HCT116 (cell line): ENCODE data around the gene MEIS2. TPM values are rescaled to one million over a fixed set of nuclear protein-coding genes. Genes with fewer than 3 reads are reported as not detected.

Experiments used
- ATAC-seq: fragments of 200-7000 bp; cut with Tn5 transposase; 2 replicates; pipeline ENCODE4 v1.9.1; 2020; ENCODE audit warnings: mild to moderate bottlenecking, moderate library complexity
- BruUV-seq: library from RNA; stranded (reverse); fragments of 400-500 nt; replicated peaks from 2 replicates; lab custom pipeline; 2021; lab: Mats Ljungman, UMichigan
- CTCF ChIA-PET: fragments of 300-600 bp; sonication (Branson Sonifier 250); formaldehyde crosslinking; loops from one replicate; lab custom pipeline; 2021; ENCODE audit warnings: antibody characterized with exemption; lab: Charles Lee
- POLR2A ChIA-PET: fragments of 300-600, 350-600 bp; sonication (Branson Sonifier 250); formaldehyde crosslinking; loops from one replicate; lab custom pipeline; 2021; ENCODE audit warnings: antibody characterized with exemption; lab: Charles Lee
- RAD21 ChIA-PET, 2 experiments: fragments of 300-600 bp; sonication (Branson Sonifier 250); formaldehyde crosslinking; loops; one replicate each; lab custom pipeline; 2023; ENCODE audit warnings: low total read pairs in 2 of 2; ENCODE audit not compliant: uncharacterized antibody in 2 of 2, unreplicated experiment in 2 of 2, low non-redundant PET in 1 of 2; lab: Charles Lee
- DNase-seq: peaks from one replicate; pipeline ENCODE4 v3.0.0-alpha.2; 2010; ENCODE audit warnings: low read depth, low spot score
- H2AFZ ChIP-seq: fragments of 200-600 bp; shearing (Covaris generic), sonication (generic); 2 replicates; pipeline ENCODE4 v1.6.1; 2017; ENCODE audit warnings: low read depth, mixed run types, mixed read lengths, antibody characterized with exemption, low read length; ENCODE audit not compliant: poor library complexity, severe bottlenecking
- H3K27ac ChIP-seq: 2 replicates; pipeline ENCODE4 v1.5.1; 2012; ENCODE audit warnings: low read depth, low read length
- H3K27me3 ChIP-seq: fragments of 200-600 bp; sonication (generic); 2 replicates; pipeline ENCODE4 v1.6.1; 2016; ENCODE audit warnings: mixed run types, low read length, mixed read lengths; ENCODE audit not compliant: insufficient read depth
- H3K36me3 ChIP-seq, 2 experiments: fragments of 200-500 bp in 1 of 2; fragments of 200-600 bp in 1 of 2; sonication (Bioruptor generic) in 1 of 2; sonication (generic) in 1 of 2; 2 replicates each; pipeline versions ENCODE4 v1.5.1 to v1.6.1; 2014 to 2016; ENCODE audit warnings: low read length in 2 of 2, inconsistent platforms in 1 of 2, mixed read lengths in 1 of 2, mixed run types in 1 of 2; ENCODE audit not compliant: insufficient read depth in 2 of 2, control insufficient read depth in 1 of 2
- H3K4me1 ChIP-seq, 2 experiments: fragments of 200-600 bp in 1 of 2; sonication (generic) in 1 of 2; 2 replicates each; pipeline versions ENCODE4 v1.5.1 to v1.6.1; 2012 to 2017; ENCODE audit warnings: low read length in 2 of 2, inconsistent platforms in 1 of 2, mild to moderate bottlenecking in 1 of 2, mixed read lengths in 1 of 2, mixed run types in 1 of 2, moderate library complexity in 1 of 2; ENCODE audit not compliant: insufficient read depth in 2 of 2, control insufficient read depth in 1 of 2
- H3K4me2 ChIP-seq: fragments of 200-600 bp; sonication (generic); 2 replicates; pipeline ENCODE4 v1.6.1; 2017; ENCODE audit warnings: mixed run types, low read length, mixed read lengths
- H3K4me3 ChIP-seq, 2 experiments: fragments of 200-600 bp in 1 of 2; sonication (generic) in 1 of 2; replicated peaks in 1 of 2; 2 replicates each; pipeline ENCODE4 v1.5.1; 2011 to 2016; ENCODE audit warnings: low read length in 2 of 2, control low read depth in 1 of 2, low read depth in 1 of 2, mild to moderate bottlenecking in 1 of 2, mixed read lengths in 1 of 2, mixed run types in 1 of 2
- H3K79me2 ChIP-seq: fragments of 200-600 bp; sonication (generic); 2 replicates; pipeline ENCODE4 v1.6.1; 2017; ENCODE audit warnings: mild to moderate bottlenecking, mixed run types, low read length, moderate library complexity, mixed read lengths; ENCODE audit not compliant: insufficient read depth
- H3K9ac ChIP-seq: fragments of 200-600 bp; sonication (generic); 2 replicates; pipeline ENCODE4 v1.6.1; 2016; ENCODE audit warnings: low read length, mixed read lengths
- H3K9me2 ChIP-seq: fragments of 200-600 bp; sonication (generic), shearing (Covaris generic); 2 replicates; pipeline ENCODE4 v1.6.1; 2017; ENCODE audit warnings: mixed run types, mild to moderate bottlenecking, moderate library complexity; ENCODE audit not compliant: insufficient read depth
- H3K9me3 ChIP-seq, 2 experiments: fragments of 200-500 bp in 1 of 2; fragments of 200-600 bp in 1 of 2; sonication (Bioruptor generic) in 1 of 2; sonication (generic) in 1 of 2; 2 replicates each; pipeline ENCODE4 v1.6.1; 2014 to 2017; ENCODE audit warnings: low read length in 2 of 2, mixed read lengths in 2 of 2, inconsistent platforms in 1 of 2, low read depth in 1 of 2, mild to moderate bottlenecking in 1 of 2, mixed run types in 1 of 2, moderate library complexity in 1 of 2; ENCODE audit not compliant: control insufficient read depth in 1 of 2, insufficient read depth in 1 of 2
- H4K20me1 ChIP-seq: fragments of 200-600 bp; sonication (generic), shearing (Covaris generic); 2 replicates; pipeline ENCODE4 v1.6.1; 2017; ENCODE audit warnings: mixed run types, mild to moderate bottlenecking, moderate library complexity; ENCODE audit not compliant: insufficient read depth
- ATF3 ChIP-seq: IDR thresholded peaks from 2 replicates; pipeline ENCODE4 v1.6.1; 2012
- CEBPB ChIP-seq: IDR thresholded peaks from 2 replicates; pipeline ENCODE4 v1.6.1; 2012; ENCODE audit warnings: low read depth
- EGR1 ChIP-seq: IDR thresholded peaks from 2 replicates; pipeline ENCODE4 v1.6.1; 2012; ENCODE audit warnings: low read depth
- ELF1 ChIP-seq: IDR thresholded peaks from 2 replicates; pipeline ENCODE4 v1.6.1; 2012; ENCODE audit warnings: low read depth, borderline replicate concordance
- EZH2 ChIP-seq: fragments of 200-600 bp; sonication (generic); IDR thresholded peaks from 2 replicates; pipeline ENCODE4 v1.6.1; 2017; ENCODE audit warnings: antibody characterized with exemption, mixed run types
- EZH2phosphoT487 ChIP-seq: fragments of 200-600 bp; IDR thresholded peaks from 2 replicates; pipeline ENCODE4 v1.6.1; 2018; ENCODE audit warnings: antibody characterized with exemption, borderline replicate concordance
- MAX ChIP-seq: IDR thresholded peaks from 2 replicates; pipeline ENCODE4 v1.6.1; 2012
- POLR2A ChIP-seq: IDR thresholded peaks from 2 replicates; pipeline ENCODE4 v1.7.0; 2011; ENCODE audit warnings: borderline replicate concordance; ENCODE audit not compliant: insufficient read depth, insufficient read length; ENCODE audit errors: extremely low read depth
- POLR2AphosphoS5 ChIP-seq: IDR thresholded peaks from 2 replicates; pipeline ENCODE4 v1.6.1; 2011; ENCODE audit warnings: mild to moderate bottlenecking, low read depth, low read length, moderate library complexity
- RAD21 ChIP-seq: IDR thresholded peaks from 2 replicates; pipeline ENCODE4 v1.6.1; 2012; ENCODE audit warnings: low read depth, mild to moderate bottlenecking
- SP1 ChIP-seq: IDR thresholded peaks from 2 replicates; pipeline ENCODE4 v1.6.1; 2012; ENCODE audit warnings: low read depth
- SRF ChIP-seq: IDR thresholded peaks from 2 replicates; pipeline ENCODE4 v1.6.1; 2012; ENCODE audit warnings: low read depth
- TCF7L2 ChIP-seq: IDR thresholded peaks from 2 replicates; pipeline ENCODE4 v1.7.0; 2011; ENCODE audit warnings: borderline replicate concordance, inconsistent platforms; ENCODE audit not compliant: insufficient read depth, insufficient read length; ENCODE audit errors: extremely low read depth
- YY1 ChIP-seq: IDR thresholded peaks from 2 replicates; pipeline ENCODE4 v1.6.1; 2011; ENCODE audit warnings: low read length, low read depth, moderate library complexity, mild to moderate bottlenecking; ENCODE audit not compliant: insufficient replicate concordance; ENCODE audit errors: extremely low read depth
- ZFX ChIP-seq: fragments of 450-650 bp; IDR thresholded peaks from 2 replicates; pipeline ENCODE4 v1.6.1; 2017
- ZNF274 ChIP-seq: fragments of 200-500 bp; sonication (Bioruptor generic); IDR thresholded peaks from 2 replicates; pipeline ENCODE4 v1.6.1; 2014; ENCODE audit warnings: mild to moderate bottlenecking, low read depth, low read length, inconsistent platforms
- intact Hi-C: fragments of 100-400 bp; cut with micrococcal nuclease; formaldehyde crosslinking; loops from 2 replicates; pipeline ENCODE4 v1.10.0; 2022
- total RNA-seq: library from RNA; stranded (reverse); gene quantifications from one replicate; pipeline ENCODE4 v1.2.1, GENCODE V29; 2021; ENCODE audit not compliant: unreplicated experiment
- TF ChIP-seq, protein P1 (sequence below): IDR thresholded peaks from 2 replicates; pipeline ENCODE4 v1.6.1; 2012; ENCODE audit warnings: low read depth
- TF ChIP-seq, protein P2 (sequence below), 3 experiments: fragments of 200-600 bp in 1 of 3; sonication (generic) in 1 of 3; IDR thresholded peaks in 2 of 3; conservative IDR thresholded peaks in 1 of 3; 2 replicates each; pipeline ENCODE4 v1.5.1; 2012 to 2017; ENCODE audit warnings: low read depth in 2 of 3, low read length in 2 of 3, antibody characterized with exemption in 1 of 3, borderline replicate concordance in 1 of 3, control low read depth in 1 of 3, mild to moderate bottlenecking in 1 of 3, mixed read lengths in 1 of 3, mixed run types in 1 of 3, moderate library complexity in 1 of 3; ENCODE audit not compliant: insufficient read depth in 1 of 3

The MEIS2 gene
- total RNA-seq, 1 experiment from 2014 or later, result 11.5 TPM

DNA sequence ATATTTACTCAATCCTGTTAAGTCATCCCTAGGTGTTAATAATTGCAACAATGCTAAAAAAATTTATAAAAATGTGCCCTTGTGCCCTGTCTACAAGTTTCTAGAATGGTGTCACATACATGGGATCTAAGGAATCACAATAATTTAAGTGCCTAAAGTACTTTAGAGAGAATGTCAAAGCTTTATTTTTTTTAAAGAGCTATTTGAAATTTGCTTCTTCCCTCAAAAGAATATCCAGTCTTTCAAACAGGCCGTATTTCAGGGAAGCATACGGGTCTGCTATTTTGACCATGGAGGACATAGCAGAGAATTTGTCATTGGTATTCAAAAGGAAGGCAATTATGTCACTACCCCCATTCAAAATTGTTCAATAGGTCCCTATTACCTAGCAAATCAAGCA is 29.7 kb downstream of the MEIS2 start:
- ChIA-PET POLR2A (no interaction called here), RAD21 (no interaction called here), CTCF (interaction anchor here (0.6 kb wide), 1 partner anchor 754 kb away, joined by 3 read pairs; no protein-coding TSS in a partner anchor)
- Histone ChIP-seq H3K9me3 (no peaks in the 10 kb centered on the region), H3K36me3 (no peaks in the 10 kb centered on the region), H3K9me2 (no peaks in the 10 kb centered on the region), H3K79me2 (no peaks in the 10 kb centered on the region), H3K27me3 (no peaks in the 10 kb centered on the region), H3K4me1 (peaks cover 0 to 4% of the 10 kb centered on the region in 2 experiments; a peak in 1 of 4 replicates), H3K4me3 (no peak overlapping the region), H3K27ac (no peak overlapping the region), H3K4me2 (no peak overlapping the region), H2AFZ (no peak overlapping the region), H4K20me1 (no peaks in the 10 kb centered on the region), H3K9ac (no peak overlapping the region)
- intact Hi-C loops, result no loop called here
- TF ChIP-seq EGR1 (no peak), POLR2AphosphoS5 (no peak), ATF3 (no peak), EZH2phosphoT487 (no peak), RAD21 (no peak), MAX (no peak), POLR2A (no peak), SP1 (no peak), TCF7L2 (no peak), YY1 (no peak), EZH2 (no peak), ELF1 (no peak), CEBPB (no peak), SRF (no peak), ZNF274 (no peak), ZFX (no peak)
- TF ChIP-seq, protein P1, sequence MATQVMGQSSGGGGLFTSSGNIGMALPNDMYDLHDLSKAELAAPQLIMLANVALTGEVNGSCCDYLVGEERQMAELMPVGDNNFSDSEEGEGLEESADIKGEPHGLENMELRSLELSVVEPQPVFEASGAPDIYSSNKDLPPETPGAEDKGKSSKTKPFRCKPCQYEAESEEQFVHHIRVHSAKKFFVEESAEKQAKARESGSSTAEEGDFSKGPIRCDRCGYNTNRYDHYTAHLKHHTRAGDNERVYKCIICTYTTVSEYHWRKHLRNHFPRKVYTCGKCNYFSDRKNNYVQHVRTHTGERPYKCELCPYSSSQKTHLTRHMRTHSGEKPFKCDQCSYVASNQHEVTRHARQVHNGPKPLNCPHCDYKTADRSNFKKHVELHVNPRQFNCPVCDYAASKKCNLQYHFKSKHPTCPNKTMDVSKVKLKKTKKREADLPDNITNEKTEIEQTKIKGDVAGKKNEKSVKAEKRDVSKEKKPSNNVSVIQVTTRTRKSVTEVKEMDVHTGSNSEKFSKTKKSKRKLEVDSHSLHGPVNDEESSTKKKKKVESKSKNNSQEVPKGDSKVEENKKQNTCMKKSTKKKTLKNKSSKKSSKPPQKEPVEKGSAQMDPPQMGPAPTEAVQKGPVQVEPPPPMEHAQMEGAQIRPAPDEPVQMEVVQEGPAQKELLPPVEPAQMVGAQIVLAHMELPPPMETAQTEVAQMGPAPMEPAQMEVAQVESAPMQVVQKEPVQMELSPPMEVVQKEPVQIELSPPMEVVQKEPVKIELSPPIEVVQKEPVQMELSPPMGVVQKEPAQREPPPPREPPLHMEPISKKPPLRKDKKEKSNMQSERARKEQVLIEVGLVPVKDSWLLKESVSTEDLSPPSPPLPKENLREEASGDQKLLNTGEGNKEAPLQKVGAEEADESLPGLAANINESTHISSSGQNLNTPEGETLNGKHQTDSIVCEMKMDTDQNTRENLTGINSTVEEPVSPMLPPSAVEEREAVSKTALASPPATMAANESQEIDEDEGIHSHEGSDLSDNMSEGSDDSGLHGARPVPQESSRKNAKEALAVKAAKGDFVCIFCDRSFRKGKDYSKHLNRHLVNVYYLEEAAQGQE, result no peak
- TF ChIP-seq, protein P2, sequence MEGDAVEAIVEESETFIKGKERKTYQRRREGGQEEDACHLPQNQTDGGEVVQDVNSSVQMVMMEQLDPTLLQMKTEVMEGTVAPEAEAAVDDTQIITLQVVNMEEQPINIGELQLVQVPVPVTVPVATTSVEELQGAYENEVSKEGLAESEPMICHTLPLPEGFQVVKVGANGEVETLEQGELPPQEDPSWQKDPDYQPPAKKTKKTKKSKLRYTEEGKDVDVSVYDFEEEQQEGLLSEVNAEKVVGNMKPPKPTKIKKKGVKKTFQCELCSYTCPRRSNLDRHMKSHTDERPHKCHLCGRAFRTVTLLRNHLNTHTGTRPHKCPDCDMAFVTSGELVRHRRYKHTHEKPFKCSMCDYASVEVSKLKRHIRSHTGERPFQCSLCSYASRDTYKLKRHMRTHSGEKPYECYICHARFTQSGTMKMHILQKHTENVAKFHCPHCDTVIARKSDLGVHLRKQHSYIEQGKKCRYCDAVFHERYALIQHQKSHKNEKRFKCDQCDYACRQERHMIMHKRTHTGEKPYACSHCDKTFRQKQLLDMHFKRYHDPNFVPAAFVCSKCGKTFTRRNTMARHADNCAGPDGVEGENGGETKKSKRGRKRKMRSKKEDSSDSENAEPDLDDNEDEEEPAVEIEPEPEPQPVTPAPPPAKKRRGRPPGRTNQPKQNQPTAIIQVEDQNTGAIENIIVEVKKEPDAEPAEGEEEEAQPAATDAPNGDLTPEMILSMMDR (IDR thresholded peaks at IDR 0.05 in 2 of 3, conservative IDR thresholded peaks at IDR 0.05 in 1 of 3; ENCODE audit: borderline replicate concordance in 1 of 3, insufficient read depth in 1 of 3, low read depth in 2 of 3, low read length in 2 of 3), result no peak
- BruUV-seq, result no TSS peak
- DNase-seq, result no peak
- ATAC-seq, result no peak
